Measurements from ENCODE around the gene DLGAP1.

DNA sequence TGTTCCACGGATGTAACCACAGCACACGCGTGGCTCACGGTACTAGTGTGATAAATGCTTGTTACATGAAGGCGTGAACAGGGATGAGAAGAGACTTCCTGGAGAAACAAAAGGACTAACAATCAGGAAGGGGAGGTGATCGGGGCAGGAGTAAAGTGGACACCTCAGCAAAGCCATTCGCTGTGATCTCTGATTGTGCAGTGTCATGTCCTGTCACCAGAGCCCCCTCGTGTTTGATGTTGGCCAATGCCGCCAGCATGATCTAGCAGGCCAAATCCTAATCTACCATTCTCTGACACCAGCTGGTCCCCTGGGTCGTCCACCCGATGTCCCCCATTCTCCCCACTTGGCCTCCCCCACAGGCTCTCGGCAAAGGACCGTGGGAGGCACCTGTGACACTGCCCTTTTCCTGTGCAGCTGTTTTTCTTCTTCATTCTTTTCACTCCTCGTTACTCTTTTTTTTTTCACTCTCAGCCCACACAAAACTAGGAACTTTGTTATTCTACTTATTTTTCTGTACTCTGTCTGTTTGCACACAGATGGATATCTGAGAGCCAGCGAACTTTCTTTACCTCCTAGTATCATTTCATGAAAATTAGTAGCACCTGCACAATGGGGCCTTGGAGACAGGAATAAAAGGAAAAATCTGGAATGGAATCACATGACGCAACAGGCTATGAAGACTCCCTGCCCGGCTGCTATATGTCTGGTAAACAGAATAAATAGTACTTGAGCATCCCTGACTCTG is 858.3 kb downstream of the DLGAP1 start:
- TF ChIP-seq, protein P1, sequence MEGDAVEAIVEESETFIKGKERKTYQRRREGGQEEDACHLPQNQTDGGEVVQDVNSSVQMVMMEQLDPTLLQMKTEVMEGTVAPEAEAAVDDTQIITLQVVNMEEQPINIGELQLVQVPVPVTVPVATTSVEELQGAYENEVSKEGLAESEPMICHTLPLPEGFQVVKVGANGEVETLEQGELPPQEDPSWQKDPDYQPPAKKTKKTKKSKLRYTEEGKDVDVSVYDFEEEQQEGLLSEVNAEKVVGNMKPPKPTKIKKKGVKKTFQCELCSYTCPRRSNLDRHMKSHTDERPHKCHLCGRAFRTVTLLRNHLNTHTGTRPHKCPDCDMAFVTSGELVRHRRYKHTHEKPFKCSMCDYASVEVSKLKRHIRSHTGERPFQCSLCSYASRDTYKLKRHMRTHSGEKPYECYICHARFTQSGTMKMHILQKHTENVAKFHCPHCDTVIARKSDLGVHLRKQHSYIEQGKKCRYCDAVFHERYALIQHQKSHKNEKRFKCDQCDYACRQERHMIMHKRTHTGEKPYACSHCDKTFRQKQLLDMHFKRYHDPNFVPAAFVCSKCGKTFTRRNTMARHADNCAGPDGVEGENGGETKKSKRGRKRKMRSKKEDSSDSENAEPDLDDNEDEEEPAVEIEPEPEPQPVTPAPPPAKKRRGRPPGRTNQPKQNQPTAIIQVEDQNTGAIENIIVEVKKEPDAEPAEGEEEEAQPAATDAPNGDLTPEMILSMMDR (IDR thresholded peaks at IDR 0.05) = peak in 1 of 4 experiments; percentile 14
- TF ChIP-seq POLR2AphosphoS5 (IDR thresholded peaks at IDR 0.05) (no peak), POLR2A (IDR thresholded peaks at IDR 0.05) (no peak), EP300 (IDR thresholded peaks at IDR 0.05) (no peak)

Measured in gastroesophageal sphincter (tissue), 3 donors.